Thoracic aorta (tissue), 2 donors: ENCODE results near the gene RUNX1. TPM values are rescaled to one million over a fixed set of nuclear protein-coding genes. Genes with fewer than 3 reads are reported as not detected.

Source experiments
- ATAC-seq: fragments of 150-250 bp; one replicate; pipeline ENCODE4 v1.8.0; 2017; ENCODE audit warnings: low read depth; ENCODE audit not compliant: insufficient number of reproducible peaks, low FRiP score
- DNase-seq: peaks from one replicate; pipeline ENCODE4 v3.0.0-alpha.2; 2020; ENCODE audit warnings: low spot score
- H3K27ac ChIP-seq, 2 donors: fragments of 200-600 bp; sonication (generic); 1 replicate in 1 of 2; 2 replicates in 1 of 2; pipeline ENCODE4 v1.5.1; 2016; ENCODE audit warnings: mild to moderate bottlenecking in 2 of 2, moderate library complexity in 2 of 2
- H3K27me3 ChIP-seq: fragments of 200-600 bp; sonication (generic); replicated peaks from 2 replicates; pipeline ENCODE4 v1.6.0; 2016; ENCODE audit warnings: mild to moderate bottlenecking; ENCODE audit not compliant: insufficient read depth
- H3K36me3 ChIP-seq: fragments of 200-600 bp; sonication (generic); one replicate; pipeline ENCODE4 v1.5.1; 2016
- H3K4me1 ChIP-seq, 2 donors: fragments of 200-600 bp; sonication (generic); 1 replicate in 1 of 2; 2 replicates in 1 of 2; pipeline versions ENCODE4 v1.5.1 to v1.6.0; 2016; ENCODE audit warnings: low read depth in 2 of 2, mild to moderate bottlenecking in 1 of 2; ENCODE audit not compliant: control insufficient read depth in 1 of 2
- H3K4me3 ChIP-seq: fragments of 200-600 bp; sonication (generic); 2 replicates; pipeline ENCODE4 v1.5.1; 2016; ENCODE audit warnings: mild to moderate bottlenecking
- H3K9me3 ChIP-seq: fragments of 200-600 bp; sonication (generic); 2 replicates; pipeline ENCODE4 v1.5.1; 2016
- total RNA-seq, 2 donors: library from RNA; depleted of rRNA; stranded (reverse); fragments of >200 nt; gene quantifications; one replicate each; pipeline versions ENCODE4 v1.1.0 to v1.2.3, GENCODE V29; 2016
- TF ChIP-seq, protein P1 (sequence below): fragments of 200-600 bp; sonication (generic); IDR thresholded peaks from one replicate; pipeline ENCODE4 v1.5.1; 2019; ENCODE audit warnings: antibody characterized with exemption

Gene RUNX1
- 10 to 100 TPM; 47.4 to 64.7 TPM for total RNA-seq

DNA sequence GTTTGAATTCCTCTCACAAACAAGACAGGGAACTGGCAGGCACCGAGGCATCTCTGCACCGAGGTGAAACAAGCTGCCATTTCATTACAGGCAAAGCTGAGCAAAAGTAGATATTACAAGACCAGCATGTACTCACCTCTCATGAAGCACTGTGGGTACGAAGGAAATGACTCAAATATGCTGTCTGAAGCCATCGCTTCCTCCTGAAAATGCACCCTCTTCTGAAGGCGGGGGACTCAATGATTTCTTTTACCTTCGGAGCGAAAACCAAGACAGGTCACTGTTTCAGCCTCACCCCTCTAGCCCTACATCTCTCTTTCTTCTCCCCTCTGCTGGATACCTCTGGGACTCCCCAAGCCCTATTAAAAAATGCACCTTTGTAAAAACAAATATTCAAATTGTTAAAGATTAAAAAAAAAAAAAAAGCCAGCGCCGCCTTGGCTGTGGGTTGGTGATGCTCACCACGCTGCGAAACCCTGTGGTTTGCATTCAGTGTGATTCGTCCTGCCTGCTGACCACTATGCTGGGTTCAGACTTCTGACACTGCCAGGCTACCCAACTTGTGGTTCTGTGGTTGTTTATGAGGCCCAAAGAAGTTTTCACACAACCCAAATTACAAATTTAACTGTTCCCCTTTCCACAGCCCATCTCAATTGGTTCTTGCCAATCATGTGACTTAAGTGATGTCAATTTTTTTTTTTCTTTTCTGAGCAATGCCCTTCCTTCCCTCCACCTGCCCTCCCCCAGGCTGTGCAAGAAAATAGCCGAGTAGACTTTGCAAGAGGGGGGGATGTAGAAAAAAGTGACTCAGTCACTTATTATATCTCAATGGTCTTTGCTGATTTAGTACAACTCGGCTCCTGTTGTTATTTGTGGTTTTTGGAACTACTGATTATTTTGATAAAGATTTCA, at the start of gene RUNX1:
Gene RUNX1 (minus strand): TSS at position 597 of the 912 bp plus-strand sequence.
- Histone ChIP-seq H3K9me3 (no peaks in the 10 kb centered on the region), H3K4me3 (peak within 1 kb of the TSS; percentile 61), H3K4me1 (peaks cover 57 to 74% of the 10 kb centered on the region in 2 donors), H3K27me3 (no peaks in the 10 kb centered on the region), H3K36me3 (no peaks in the 10 kb centered on the region), H3K27ac (peak within 1 kb of the TSS; percentile 65 to 75)
- DNase-seq (no peak), ATAC-seq (peak; percentile 50)
- TF ChIP-seq, protein P1, sequence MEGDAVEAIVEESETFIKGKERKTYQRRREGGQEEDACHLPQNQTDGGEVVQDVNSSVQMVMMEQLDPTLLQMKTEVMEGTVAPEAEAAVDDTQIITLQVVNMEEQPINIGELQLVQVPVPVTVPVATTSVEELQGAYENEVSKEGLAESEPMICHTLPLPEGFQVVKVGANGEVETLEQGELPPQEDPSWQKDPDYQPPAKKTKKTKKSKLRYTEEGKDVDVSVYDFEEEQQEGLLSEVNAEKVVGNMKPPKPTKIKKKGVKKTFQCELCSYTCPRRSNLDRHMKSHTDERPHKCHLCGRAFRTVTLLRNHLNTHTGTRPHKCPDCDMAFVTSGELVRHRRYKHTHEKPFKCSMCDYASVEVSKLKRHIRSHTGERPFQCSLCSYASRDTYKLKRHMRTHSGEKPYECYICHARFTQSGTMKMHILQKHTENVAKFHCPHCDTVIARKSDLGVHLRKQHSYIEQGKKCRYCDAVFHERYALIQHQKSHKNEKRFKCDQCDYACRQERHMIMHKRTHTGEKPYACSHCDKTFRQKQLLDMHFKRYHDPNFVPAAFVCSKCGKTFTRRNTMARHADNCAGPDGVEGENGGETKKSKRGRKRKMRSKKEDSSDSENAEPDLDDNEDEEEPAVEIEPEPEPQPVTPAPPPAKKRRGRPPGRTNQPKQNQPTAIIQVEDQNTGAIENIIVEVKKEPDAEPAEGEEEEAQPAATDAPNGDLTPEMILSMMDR: no peak

DNA sequence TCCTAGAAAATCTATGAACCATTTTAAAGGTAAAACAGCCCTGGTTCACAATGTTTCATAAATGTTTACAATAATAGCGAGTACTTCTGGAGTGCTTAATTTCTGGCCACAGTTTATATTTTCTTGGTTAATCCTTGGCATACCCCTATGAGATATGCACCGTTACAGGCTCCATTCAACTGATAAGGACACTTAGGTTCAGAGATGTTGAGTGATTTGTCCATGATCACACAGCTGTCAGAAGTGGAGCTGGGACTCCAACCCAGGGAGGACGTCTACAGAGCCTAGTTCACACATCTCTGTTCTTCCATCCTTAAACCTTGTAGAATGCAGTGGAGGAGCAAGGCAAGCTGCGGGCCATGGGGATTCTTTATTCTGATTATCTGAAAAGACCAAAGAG, 48.4 kb upstream of the RUNX1 start:
- no peaks in the 10 kb centered on the region for H3K9me3 ChIP-seq
- no peaks in the 10 kb centered on the region for H3K36me3 ChIP-seq
- no peak overlapping the region for H3K27ac ChIP-seq
- ATAC-seq (no peak), DNase-seq (no peak)
- TF ChIP-seq, protein P1: no peak
- no peaks in the 10 kb centered on the region for H3K27me3 ChIP-seq
- peaks cover 0 to 7% of the 10 kb centered on the region in 2 donors for H3K4me1 ChIP-seq
- no peak overlapping the region for H3K4me3 ChIP-seq

DNA sequence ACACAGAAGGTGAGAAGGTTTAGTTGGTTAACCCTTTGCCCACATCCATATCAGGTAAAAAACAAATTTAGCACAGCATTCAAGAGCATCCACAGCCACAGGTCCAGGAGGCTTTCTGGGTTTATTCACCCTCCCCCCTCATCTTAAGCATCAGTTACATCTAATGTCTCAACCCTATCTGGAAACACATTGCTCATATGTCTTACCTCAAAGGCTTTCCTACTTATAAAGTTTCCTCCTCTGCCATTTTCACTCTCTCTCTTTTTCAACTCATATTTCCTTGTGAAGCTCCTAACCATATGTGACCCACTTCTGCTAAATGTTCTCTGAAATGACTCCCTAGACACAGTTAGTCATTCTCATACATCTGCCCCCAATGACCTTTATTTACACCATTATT, 47.9 kb upstream of the RUNX1 start:
- TF ChIP-seq, protein P1: no peak
- Histone ChIP-seq H3K36me3 (no peaks in the 10 kb centered on the region), H3K9me3 (no peaks in the 10 kb centered on the region), H3K27ac (no peak overlapping the region), H3K27me3 (no peaks in the 10 kb centered on the region), H3K4me3 (no peak overlapping the region), H3K4me1 (peaks cover 0 to 7% of the 10 kb centered on the region in 2 donors)
- DNase-seq (no peak), ATAC-seq (no peak)

DNA sequence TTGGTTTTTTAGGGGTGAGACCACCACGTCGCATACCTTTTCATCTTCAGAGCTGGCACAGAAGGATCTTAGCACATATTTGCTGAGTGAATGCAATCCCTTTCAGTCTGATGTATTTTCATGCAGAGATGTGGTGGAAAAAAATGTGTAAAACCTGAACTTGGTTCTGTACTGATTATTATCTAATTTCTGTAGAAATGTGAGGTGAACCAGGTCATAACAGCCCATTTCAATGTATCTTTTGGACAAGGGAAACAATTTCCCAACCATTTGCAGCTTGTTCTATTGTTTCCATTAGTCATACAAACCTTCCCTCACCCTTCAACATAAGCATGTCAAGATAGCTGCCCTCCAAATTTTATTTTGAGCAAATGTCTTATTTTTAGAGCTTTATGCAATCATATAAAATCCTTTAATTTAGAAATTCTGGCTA, 46.8 kb upstream of the RUNX1 start:
- no peak for DNase-seq
- Histone ChIP-seq H3K27ac (no peak overlapping the region), H3K4me3 (no peak overlapping the region), H3K9me3 (no peaks in the 10 kb centered on the region), H3K36me3 (no peaks in the 10 kb centered on the region), H3K4me1 (peaks cover 0 to 7% of the 10 kb centered on the region in 2 donors), H3K27me3 (no peaks in the 10 kb centered on the region)
- ATAC-seq: no peak
- TF ChIP-seq, protein P1: no peak

DNA sequence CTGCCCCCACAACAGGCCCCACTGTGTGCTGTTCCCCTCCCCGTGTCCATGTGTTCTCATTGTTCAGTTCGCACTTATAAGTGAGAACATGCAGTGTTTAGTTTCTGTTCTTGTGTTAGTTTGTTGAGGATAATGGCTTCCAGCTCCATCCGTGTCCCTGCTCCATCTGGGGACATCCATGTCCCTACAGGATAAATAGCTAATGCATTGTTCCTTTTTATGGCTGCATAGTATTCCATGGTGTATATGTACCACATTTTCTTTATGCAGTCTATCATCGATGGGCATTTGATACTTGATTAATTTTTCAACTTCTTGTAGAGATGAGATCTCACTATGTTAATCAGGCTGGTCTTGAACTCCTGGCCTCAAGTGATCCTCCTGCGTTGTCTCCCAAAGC, 44.4 kb upstream of the RUNX1 start:
- Histone ChIP-seq H3K27me3 (no peaks in the 10 kb centered on the region), H3K9me3 (no peaks in the 10 kb centered on the region), H3K27ac (no peak overlapping the region), H3K36me3 (no peaks in the 10 kb centered on the region), H3K4me3 (no peak overlapping the region), H3K4me1 (peaks cover 0 to 7% of the 10 kb centered on the region in 2 donors)
- TF ChIP-seq, protein P1: no peak
- ATAC-seq (no peak), DNase-seq (no peak)
